ENCODE data around the gene TKT. TPM values are rescaled to one million over a fixed set of nuclear protein-coding genes. Genes with fewer than 3 reads are reported as not detected.

TKT gene
- total and polyA plus RNA-seq, 2 of the 13 experiments (the other 11 are each of a cell fraction or from before 2014, with no cell fraction given) = 150 to 238 TPM

GRCh38 chr3:53219895-53220483 lies 35.8 kb downstream of the TKT start (continued):
- no peak for TF ChIP-seq HMGXB3 (CRISPR knock-in tag; IDR thresholded peaks at IDR 0.05; ENCODE audit: borderline replicate concordance)
- TF ChIP-seq ZNF768 (CRISPR knock-in tag; IDR thresholded peaks at IDR 0.05) = peak; percentile 84
- TF ChIP-seq PLRG1 (conservative IDR thresholded peaks at IDR 0.05) = no peak
- TF ChIP-seq POLR2A (IDR thresholded peaks at IDR 0.05; ENCODE audit: insufficient read depth in 1 of 2, low read depth in 2 of 2, low read length in 2 of 2) = no peak
- TF ChIP-seq CBFB (CRISPR knock-in tag; IDR thresholded peaks at IDR 0.05) = no peak
- TF ChIP-seq RBAK (CRISPR knock-in tag; IDR thresholded peaks at IDR 0.05) = no peak
- peak; percentile 74 for TF ChIP-seq ZFX (CRISPR knock-in tag; IDR thresholded peaks at IDR 0.05; ENCODE audit: low read depth)
- 0 out of 2 replicates have a peak, but pooled peaks have one; percentile 81 for TF ChIP-seq ZNF44 (CRISPR knock-in tag; IDR thresholded peaks at IDR 0.05)
- TF ChIP-seq GATAD1 (CRISPR knock-in tag; IDR thresholded peaks at IDR 0.05) = 0 out of 2 replicates have a peak, but pooled peaks have one; percentile 19
- no peak for TF ChIP-seq CREB1 (IDR thresholded peaks at IDR 0.05)
- TF ChIP-seq CREB1 (CRISPR knock-in tag; IDR thresholded peaks at IDR 0.05) = no peak
- TF ChIP-seq SYNCRIP (IDR thresholded peaks at IDR 0.05; ENCODE audit: insufficient read depth, low read depth, low read length) = no peak
- no peak for TF ChIP-seq FIP1L1 (IDR thresholded peaks at IDR 0.05; ENCODE audit: borderline replicate concordance, insufficient read depth, low read depth, low read length)
- TF ChIP-seq ZNF430 (CRISPR knock-in tag; IDR thresholded peaks at IDR 0.05) = no peak
- no peak for TF ChIP-seq PPARG (CRISPR knock-in tag; conservative IDR thresholded peaks at IDR 0.05)
- TF ChIP-seq FOSL2 (CRISPR knock-in tag; IDR thresholded peaks at IDR 0.05) = 0 out of 2 replicates have a peak, but pooled peaks have one; percentile 19
- no peak for TF ChIP-seq ZNF607 (CRISPR knock-in tag; IDR thresholded peaks at IDR 0.05; ENCODE audit: borderline replicate concordance)
- peak; percentile 53; the same call in 1 of the 2 replicates for TF ChIP-seq ELF3 (CRISPR knock-in tag; IDR thresholded peaks at IDR 0.05)
- TF ChIP-seq HNRNPK (IDR thresholded peaks at IDR 0.05; ENCODE audit: low read depth, low read length, poor library complexity, severe bottlenecking) = no peak
- TF ChIP-seq KLF9 (CRISPR knock-in tag; IDR thresholded peaks at IDR 0.05; ENCODE audit: low read depth) = no peak
- TF ChIP-seq, protein P1, sequence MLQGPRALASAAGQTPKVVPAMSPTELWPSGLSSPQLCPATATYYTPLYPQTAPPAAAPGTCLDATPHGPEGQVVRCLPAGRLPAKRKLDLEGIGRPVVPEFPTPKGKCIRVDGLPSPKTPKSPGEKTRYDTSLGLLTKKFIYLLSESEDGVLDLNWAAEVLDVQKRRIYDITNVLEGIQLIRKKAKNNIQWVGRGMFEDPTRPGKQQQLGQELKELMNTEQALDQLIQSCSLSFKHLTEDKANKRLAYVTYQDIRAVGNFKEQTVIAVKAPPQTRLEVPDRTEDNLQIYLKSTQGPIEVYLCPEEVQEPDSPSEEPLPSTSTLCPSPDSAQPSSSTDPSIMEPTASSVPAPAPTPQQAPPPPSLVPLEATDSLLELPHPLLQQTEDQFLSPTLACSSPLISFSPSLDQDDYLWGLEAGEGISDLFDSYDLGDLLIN (CRISPR knock-in tag; IDR thresholded peaks at IDR 0.05; ENCODE audit: borderline replicate concordance) = no peak
- TF ChIP-seq YEATS4 (CRISPR knock-in tag; IDR thresholded peaks at IDR 0.05; ENCODE audit: borderline replicate concordance) = no peak
- TF ChIP-seq STAT5B (CRISPR knock-in tag; IDR thresholded peaks at IDR 0.05) = no peak
- no peak for TF ChIP-seq HDAC6 (IDR thresholded peaks at IDR 0.05; ENCODE audit: low read depth, low read length)
- TF ChIP-seq ERF (CRISPR knock-in tag; IDR thresholded peaks at IDR 0.05) = peak; percentile 59
- TF ChIP-seq, protein P2, sequence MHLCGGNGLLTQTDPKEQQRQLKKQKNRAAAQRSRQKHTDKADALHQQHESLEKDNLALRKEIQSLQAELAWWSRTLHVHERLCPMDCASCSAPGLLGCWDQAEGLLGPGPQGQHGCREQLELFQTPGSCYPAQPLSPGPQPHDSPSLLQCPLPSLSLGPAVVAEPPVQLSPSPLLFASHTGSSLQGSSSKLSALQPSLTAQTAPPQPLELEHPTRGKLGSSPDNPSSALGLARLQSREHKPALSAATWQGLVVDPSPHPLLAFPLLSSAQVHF (CRISPR knock-in tag; IDR thresholded peaks at IDR 0.05) = no peak
- no peak for TF ChIP-seq ZNF879 (CRISPR knock-in tag; IDR thresholded peaks at IDR 0.05)
- TF ChIP-seq ELF1 (CRISPR knock-in tag; IDR thresholded peaks at IDR 0.05) = 0 out of 2 replicates have a peak, but pooled peaks have one; percentile 35
- TF ChIP-seq GATAD2A (CRISPR knock-in tag; IDR thresholded peaks at IDR 0.05) = peak; percentile 43
